Measurements from ENCODE around the gene WDR5B. TPM values are rescaled to one million over a fixed set of nuclear protein-coding genes. Genes with fewer than 3 reads are reported as not detected.

WDR5B gene
- total and polyA plus RNA-seq, 10 of the 15 experiments (the other 5 are each of a cell fraction or from before 2014, with no cell fraction given), result 1.7 to 7.9 (median 3.3) TPM

- peak; percentile 92; the same call in 1 of the 2 replicates for TF ChIP-seq STAT1 (conservative IDR thresholded peaks at IDR 0.05)
- TF ChIP-seq EGR1 (IDR thresholded peaks at IDR 0.05; ENCODE audit: borderline replicate concordance in 1 of 2, low read depth in 2 of 2, low read length in 2 of 2), result peak in 1 of 2 experiments; percentile 29; a peak in 1 of 3 replicates
- 0 out of 2 replicates have a peak, but pooled peaks have one; percentile 14 for TF ChIP-seq SREBF1 (IDR thresholded peaks at IDR 0.05; ENCODE audit: low read length)
- TF ChIP-seq ATF2 (IDR thresholded peaks at IDR 0.05; ENCODE audit: low read length), result peak; percentile 35; the same call in 1 of the 2 replicates
- TF ChIP-seq E4F1 (IDR thresholded peaks at IDR 0.05; ENCODE audit: borderline replicate concordance, partially characterized antibody), result peak; percentile 68
- peak; percentile 88; the same call in 1 of the 2 replicates for TF ChIP-seq RELB (IDR thresholded peaks at IDR 0.05; ENCODE audit: low read depth)
- peak; percentile 44; the same call in 1 of the 2 replicates for TF ChIP-seq LARP7 (IDR thresholded peaks at IDR 0.05)
- peak; percentile 83 for TF ChIP-seq TBL1XR1 (IDR thresholded peaks at IDR 0.05; ENCODE audit: low read depth, low read length)
- no peak for TF ChIP-seq NR2C2 (IDR thresholded peaks at IDR 0.05; ENCODE audit: borderline replicate concordance, control insufficient read depth, insufficient read length, low read depth)
- TF ChIP-seq PKNOX1 (IDR thresholded peaks at IDR 0.05), result peak; percentile 97
- no peak for TF ChIP-seq ESRRA (IDR thresholded peaks at IDR 0.05; ENCODE audit: low read length)
- TF ChIP-seq SKIL (IDR thresholded peaks at IDR 0.05; ENCODE audit: low read depth, poor library complexity, severe bottlenecking), result peak; percentile 83
- TF ChIP-seq BCL3 (IDR thresholded peaks at IDR 0.05; ENCODE audit: borderline replicate concordance, insufficient read depth, low read depth, low read length, poor library complexity, severe bottlenecking), result no peak
- TF ChIP-seq MTA3 (IDR thresholded peaks at IDR 0.05; ENCODE audit: borderline replicate concordance, low read length), result peak; percentile 71; the same call in 1 of the 2 replicates
- peak; percentile 37; the same call in 1 of the 2 replicates for TF ChIP-seq CBX5 (IDR thresholded peaks at IDR 0.05; ENCODE audit: low read depth)
Measured at GRCh38 chr3:122415762-122416654, at the start of gene WDR5B (continued).

Data from GM12878 (cell line).